NCI-H2081 (cell line): Measurements from ENCODE around the gene ZNF524.
"Not testable (repeated sequence)": the region's sequence is repeated elsewhere in the genome, so short reads cannot be mapped to it uniquely, and the experiment has no call there.

ENCODE experiments used
- DNase-seq, 2 experiments: peaks; one replicate each; lab custom pipeline; 2025; lab: John Stamatoyannopoulos, UW

ZNF524 gene

DNA sequence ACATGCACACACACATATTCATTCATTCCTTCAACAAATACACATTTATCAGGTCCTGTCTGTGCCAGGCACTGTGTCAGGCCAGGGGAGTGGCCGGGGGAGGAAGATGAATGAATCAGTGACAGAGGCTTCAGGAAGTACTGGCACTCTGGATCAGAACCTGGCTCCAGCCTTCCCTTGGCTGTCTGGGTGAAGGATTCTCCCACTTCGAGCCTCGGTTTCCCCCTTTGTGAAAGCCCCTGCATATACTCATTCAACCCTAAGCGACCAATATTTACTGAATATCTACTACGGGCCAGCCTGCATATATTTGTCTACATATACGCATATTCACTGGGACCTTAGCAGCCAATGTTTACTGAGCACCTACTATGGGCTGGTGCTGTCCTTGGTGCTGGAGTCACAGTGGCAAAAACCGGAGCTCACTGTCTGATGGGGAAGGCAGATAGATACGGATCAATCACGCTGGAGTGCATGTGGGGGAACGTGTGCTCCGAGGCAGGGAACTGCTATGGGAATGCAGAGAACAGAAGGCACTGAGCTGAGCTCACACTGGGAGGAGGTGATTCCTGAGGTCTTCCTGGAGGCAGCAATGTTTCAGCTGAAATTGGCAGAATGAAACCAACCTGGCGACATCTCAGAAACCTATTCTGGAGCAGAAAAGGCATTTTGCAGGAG lies 18.8 kb upstream of the ZNF524 start:
- DNase-seq = no peak

DNA sequence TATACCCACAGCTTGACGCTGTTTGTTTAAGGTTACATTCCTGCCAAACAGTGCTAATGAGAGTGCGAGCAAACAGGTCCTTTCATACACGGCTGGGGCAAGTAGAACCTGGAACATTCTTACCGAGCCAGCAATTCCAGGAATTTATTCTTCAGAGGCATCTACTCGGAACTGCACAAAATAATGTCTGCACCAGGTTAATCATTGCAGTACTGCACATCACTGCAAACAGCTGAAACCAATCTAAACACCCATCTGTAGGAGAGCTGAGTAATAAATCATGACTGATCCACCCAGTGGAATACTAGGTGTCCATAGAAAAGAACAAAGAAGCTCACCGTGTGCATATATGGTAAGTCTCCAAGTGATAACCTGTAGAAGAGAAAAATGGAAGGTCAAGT lies 18.3 kb upstream of the ZNF524 start:
- peak in 1 of 2 experiments; percentile 56 for DNase-seq

- not testable (repeated sequence) for DNase-seq
These were observed 17.8 kb upstream of the ZNF524 start for GRCh38 chr19:55582284-55582683.

DNA sequence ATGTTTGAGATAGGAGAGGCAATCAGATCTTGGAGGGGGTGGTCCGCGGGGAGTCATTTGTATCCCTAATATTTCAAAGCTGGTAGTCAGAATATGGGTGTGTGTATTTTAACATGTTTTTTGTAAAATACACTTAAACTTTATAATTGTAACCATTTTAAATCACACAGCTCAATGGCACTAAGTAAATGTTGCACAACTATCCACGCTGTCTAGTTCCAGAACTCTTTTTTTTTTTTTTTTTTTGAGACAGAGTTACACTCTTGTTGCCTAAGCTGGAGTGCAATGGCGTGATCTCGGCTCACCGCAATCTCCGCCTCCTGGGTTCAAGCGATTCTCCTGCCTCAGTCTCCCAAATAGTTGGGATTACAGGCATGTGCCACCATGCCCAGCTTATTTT lies 16.2 kb upstream of the ZNF524 start:
- not testable (repeated sequence) for DNase-seq

DNA sequence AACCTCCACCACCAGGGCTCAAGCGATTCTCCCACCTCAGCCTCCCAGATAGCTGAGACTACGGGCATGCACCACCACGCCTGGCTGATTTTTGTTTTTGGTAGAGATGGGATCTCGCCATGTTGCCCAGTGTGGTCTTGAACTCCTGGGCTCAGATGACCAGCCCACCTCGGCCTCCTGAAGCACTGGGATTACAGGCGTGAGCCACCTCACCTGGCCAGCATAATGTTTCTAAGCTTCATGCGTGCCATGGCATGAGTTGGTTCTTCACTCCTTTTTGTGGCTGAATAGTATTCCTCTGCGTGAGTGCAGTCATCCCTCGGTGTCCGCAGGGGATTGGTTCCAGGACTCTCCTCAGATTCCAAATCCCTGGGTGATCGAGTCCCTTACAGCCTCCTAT lies 15.2 kb upstream of the ZNF524 start:
- DNase-seq = no peak

DNA sequence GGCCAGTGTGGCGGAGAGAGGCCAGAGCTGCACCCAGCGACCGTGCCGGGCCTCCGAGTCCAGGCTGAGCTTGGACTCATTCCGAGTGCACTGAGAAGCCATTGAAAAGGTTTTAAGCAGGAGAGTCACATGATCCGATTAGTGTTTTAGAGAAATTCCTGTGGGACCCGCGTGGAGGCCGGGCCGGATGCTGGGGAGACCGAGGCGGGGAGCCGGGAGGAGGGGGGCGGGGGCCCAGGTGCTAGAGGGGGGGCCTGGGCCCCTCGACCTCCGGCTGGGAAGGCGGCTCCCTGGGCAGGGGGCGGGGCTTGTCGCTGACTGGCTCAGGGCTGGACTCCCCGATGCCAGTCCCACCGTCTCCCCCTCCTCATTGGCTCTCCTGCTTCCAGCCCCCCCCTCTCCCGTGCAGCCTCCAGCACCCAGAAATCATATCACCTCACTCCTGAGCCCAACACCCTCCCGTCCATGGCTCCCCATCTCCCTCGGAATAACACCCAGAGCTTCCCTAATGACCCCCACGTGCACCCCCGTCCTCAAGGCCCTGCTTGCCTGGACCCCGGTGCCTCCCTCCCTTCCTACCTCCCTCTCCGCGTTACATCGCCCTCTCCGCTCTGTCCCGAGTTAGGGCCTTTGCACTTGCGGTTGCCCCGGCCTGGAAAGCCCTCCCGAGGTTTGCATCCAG lies 14.3 kb upstream of the ZNF524 start:
- DNase-seq = peak; percentile 75 to 77

GRCh38 chr19:55586976-55587668 lies 13.0 kb upstream of the ZNF524 start:
- DNase-seq = peak; percentile 97 to 98

DNA sequence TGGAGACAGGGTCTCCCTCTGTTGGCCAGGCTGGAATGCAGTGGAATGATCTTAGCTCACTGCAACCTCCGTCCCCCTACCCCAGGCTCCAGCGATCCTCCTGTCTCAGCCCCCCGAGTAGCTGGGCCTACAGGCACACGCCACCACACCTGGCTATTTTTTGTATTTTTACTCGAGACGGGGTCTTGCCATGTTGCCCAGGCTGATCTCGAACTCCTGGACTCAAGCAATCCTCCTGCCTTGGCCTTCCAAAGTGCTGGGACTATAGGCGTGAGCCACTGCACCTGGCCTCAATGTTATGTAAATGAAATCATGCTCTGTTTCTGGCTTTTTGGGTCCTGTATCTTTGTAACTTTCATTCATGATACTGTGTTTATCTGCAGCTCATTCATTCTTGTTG lies 11.3 kb upstream of the ZNF524 start:
- no peak for DNase-seq

GRCh38 chr19:55590109-55590508 lies 10.0 kb upstream of the ZNF524 start:
- DNase-seq = no peak

GRCh38 chr19:55590617-55591016 lies 9.5 kb upstream of the ZNF524 start:
- DNase-seq = peak in 1 of 2 experiments; percentile 2

DNA sequence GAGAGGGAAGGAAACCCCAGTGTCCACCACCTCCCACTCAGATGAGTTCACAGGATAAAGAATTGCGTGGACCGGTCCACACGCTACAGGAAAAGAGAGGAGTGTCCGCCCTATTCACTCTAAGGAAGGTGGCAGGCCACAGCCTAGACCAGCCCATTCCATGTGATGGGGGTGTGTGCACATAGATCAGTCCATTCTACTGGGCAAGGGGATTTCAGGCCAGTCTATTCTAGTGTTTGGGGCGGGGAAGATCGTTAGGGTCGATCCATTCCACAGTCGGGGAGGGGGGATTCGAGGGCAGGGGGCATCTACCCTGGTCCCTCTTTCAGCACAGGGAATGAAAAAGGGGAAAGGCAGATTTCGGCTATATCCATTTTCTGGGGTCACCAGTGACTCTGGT lies 8.5 kb upstream of the ZNF524 start:
- no peak for DNase-seq

- no peak for DNase-seq
These were observed 7.5 kb upstream of the ZNF524 start for GRCh38 chr19:55592391-55593090.

DNA sequence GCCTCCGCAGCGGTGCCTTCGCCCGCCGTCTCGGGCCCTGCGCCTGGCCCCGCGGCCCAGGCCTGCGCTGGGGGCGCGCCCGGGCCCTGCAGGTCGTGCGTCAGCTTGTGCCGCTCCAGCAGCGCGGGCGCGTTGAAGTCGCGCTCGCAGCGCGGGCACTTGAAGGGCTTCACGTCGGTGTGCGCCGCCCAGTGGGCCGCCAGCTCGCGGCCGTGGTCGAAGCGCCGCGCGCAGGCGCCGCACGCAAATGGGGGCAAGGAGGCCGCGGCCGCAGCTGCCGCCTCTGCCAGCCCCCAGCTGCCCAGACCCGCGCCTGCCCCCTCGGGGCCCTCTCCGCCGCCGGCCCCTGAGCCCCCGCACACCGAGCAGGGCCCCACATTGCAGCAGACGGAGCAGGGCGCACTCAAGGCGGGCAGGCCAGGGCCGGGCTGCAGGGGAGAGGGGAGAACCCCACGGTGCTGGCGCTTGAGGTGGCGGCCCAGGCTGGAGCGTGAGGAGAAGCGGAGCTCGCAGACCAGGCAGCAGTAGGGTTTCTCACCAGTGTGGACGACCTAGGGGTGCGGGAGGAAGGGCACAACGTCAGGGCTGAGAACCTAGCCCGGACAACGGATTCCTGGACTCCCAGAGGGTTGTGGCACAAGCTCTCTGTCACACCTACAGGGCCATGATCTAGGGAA lies 6.9 kb upstream of the ZNF524 start:
- DNase-seq = no peak

GRCh38 chr19:55594996-55595545 lies 5.0 kb upstream of the ZNF524 start:
- no peak for DNase-seq

DNA sequence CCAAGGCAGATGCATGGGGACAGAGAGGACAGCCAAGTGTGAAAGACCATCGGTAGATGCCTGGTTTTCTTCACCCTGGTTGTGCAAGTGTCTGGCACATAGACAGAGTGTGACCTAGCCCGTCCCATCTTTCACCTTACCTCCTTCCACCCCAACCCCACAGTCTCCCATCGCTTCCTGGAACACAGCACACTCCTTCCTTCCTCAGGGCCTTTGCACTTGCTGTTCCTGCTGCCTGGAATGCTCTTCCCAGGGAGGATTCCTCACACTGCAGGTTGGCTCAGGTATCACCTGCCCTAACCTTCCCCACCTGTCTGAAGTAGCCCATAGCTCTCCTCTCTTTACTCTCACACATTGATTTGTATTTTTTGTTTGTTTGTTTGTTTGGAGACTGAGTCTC lies 3.8 kb upstream of the ZNF524 start:
- no peak for DNase-seq

GRCh38 chr19:55597501-55597921 lies 2.6 kb upstream of the ZNF524 start:
- no peak for DNase-seq

- no peak for DNase-seq
These were observed 2.1 kb upstream of the ZNF524 start for GRCh38 chr19:55598034-55598433.

GRCh38 chr19:55598719-55599467 lies 1.2 kb upstream of the ZNF524 start:
- peak; percentile 74 to 89 for DNase-seq

DNA sequence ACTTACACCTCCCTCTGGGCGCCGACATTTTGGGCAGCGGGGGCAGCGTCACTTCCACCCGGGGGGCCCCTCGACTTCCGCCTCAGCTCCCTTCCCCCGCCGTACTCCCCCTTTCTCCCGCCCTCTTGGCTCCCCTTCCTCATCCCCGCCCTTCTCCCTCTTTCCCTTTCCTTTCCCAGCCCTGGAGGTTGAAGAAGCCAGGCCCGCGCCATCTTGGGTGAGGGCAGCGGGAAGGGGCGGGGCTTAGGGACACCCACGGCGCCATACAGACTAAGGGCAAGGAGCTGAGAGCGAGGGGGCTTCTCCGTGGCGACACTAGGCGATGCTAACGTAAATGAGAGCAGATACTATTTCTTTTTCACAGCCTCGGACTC lies 633 bp upstream of the ZNF524 start, which contains the start of gene FIZ1:
FIZ1 (minus strand) TSS at position 50 of the 374 bp plus-strand sequence. CDS start 1,652 bp downstream, outside the sequence.
- peak; percentile 97 to 99 for DNase-seq

GRCh38 chr19:55600662-55601028 lies 557 bp downstream of the ZNF524 start:
- DNase-seq = no peak

- DNase-seq = no peak
These were observed 996 bp downstream of the ZNF524 start for GRCh38 chr19:55601084-55601483.
